ENCODE results near the gene LRRC8C.
"Not testable (repeated sequence)": the region's sequence is repeated elsewhere in the genome, so short reads cannot be mapped to it uniquely, and the experiment has no call there.

Gene LRRC8C

GRCh38 chr1:89704014-89704413, 71.1 kb downstream of the LRRC8C start:
- DNase-seq (ENCODE audit: low spot score), result no peak

- DNase-seq (ENCODE audit: low spot score), result not testable (repeated sequence)
Measured at GRCh38 chr1:89704885-89705284, 72.0 kb downstream of the LRRC8C start.

DNA sequence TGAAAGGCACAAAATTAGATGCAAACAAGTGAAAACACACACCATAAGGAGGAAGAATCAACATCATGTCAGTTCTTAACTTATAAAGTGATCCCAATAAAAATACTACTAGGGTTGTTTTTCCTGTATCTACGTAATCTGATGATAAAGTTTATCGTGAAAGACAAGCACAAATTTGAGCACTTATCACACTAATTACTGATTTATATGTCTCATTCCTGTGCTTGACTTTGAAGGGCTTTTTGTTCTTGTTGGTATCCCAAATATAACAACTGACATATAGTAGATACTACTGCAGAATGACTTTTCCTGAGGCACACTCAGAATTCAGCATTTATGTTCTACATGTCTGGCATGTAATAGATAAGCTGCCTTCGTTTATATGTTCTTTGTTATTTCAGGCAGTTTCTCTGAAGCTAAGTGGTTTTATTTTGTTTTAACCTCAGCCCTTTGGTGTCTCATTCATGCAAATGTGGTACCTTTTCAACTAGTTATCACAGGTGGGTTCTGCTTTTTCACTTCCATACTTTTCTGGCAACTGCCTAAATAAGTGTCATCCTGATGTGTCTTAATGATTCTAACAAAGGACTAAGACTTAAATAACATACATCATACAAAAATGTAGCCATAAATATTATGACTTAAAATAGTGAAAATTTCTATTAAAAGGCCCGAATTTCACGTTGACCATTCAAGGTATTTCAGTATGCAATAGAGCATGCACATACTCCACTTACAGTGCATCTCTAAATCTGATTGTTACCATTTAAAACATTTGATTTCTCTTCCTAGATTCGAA, 73.2 kb downstream of the LRRC8C start:
- DNase-seq (ENCODE audit: low spot score), result no peak

DNA sequence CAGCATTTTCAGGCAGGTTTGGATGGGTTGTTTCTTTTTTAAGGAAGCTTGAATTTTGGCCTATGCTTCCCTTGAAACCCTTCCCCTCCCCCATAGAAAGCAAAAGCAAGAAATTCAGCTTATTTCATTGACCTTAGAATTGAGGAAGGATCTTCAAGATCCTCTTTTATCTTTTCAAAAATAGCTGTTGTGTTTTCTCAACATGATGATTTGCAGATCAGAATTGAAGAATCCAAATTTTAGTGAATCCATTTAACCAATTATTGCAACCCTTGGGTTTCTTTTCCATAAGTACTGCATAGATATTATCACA, 73.7 kb downstream of the LRRC8C start:
- DNase-seq (ENCODE audit: low spot score), result no peak

- no peak for DNase-seq (ENCODE audit: low spot score)
Measured at GRCh38 chr1:89708751-89709375, 75.9 kb downstream of the LRRC8C start.

- no peak for DNase-seq (ENCODE audit: low spot score)
Measured at GRCh38 chr1:89710498-89711139, 77.7 kb downstream of the LRRC8C start.

DNA sequence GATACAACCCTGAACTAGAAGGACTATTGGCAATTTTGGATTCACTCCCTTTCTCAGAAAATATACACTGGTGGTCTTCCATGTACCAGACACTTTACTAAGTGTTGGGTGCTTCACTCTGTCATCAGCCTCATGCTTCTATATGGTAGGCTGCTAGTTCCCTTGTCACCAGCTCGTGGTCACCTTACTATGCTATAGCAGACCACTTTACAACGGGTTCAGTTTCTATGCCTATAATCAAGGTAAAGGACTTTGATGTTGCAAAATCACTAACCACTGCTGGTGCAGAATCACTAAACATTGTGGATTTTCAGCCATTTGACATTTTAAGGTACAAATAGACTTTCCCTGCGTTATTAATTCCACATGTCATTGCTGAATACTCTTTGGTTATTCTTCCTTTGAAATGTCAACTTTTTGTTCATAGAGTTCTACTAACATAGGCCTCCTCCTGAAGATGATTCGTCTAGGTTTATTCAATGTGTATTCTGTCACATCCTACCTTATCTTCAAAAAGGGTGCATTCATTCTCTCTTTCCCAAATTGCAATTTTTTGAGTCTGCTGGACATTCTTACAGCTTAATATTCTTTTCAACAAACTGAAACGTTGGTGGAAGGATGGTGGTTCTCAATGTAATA, 78.3 kb downstream of the LRRC8C start:
- DNase-seq (ENCODE audit: low spot score), result no peak

DNA sequence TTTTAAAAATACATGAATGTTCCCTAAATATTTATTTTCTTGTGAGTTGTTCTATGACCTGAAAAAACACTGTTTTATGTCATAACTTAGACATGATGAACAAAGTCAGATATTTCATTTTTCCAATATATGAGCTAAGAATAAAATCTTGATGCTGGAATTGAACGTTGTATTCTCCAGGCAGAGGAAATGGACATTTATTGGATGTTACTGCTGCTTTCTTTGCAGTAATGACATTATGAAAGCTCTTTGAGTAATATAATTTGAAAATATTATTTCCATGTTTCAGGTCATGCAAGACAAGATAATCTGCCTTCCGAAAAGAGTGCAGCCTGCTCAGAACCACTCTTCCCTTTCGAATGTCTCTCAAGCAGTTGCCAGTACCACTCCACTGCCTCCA, 79.5 kb downstream of the LRRC8C start:
- no peak for DNase-seq (ENCODE audit: low spot score)

DNA sequence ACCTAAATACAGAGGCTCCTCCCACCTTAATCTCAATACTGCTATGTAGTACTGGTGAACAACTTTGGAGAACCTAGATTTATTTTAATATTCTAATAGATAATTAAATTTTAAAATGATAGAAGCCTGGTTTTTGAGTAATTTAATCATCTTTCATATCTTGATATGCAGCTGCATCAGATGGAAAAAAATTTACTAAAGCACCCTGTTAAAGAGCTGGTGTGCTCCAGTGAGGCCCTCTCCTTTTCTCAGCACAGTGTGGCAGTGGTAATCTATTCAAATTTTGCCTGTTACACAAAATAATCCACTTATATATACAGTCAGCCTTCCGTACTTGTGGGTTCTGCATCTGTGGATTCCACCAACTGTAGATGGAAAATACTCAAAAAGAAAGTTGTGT, 82.8 kb downstream of the LRRC8C start:
- no peak for DNase-seq (ENCODE audit: low spot score)

DNA sequence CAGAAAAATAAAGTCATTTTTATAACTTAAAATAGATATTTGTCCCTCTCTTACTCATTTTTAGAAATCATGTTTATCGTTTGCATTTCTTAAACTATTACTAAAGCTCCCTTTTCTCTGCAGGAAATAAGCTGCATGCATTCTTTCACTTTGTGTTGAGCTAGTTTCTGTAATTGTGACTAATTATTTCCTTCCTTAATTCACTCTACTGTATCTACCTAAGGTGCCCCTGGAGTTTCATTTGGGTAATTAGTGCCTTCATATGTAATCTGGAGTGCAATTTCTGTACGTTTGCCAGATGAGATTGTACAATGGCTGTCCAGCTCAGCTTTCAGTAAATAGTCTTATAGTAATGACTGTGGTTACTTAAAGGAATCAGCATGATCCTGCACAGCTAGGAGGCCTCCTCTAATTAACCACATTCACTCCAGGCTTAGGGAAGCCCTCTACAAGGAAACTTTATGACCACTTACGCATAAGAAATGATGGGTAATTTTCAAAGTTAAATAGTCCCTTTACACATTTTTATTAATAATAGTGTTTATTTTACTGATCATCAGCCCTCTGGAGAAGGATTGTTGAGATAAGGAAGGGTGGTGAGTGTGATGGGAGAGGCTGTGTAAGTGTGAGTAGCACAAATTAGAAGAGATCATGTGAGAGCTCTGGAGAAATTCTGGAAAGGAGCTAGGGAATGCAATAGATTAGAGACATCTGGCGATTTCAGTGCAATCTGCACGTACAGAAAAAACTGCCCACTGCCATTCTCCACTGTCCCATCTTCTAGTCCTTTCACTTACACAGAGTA, 86.8 kb downstream of the LRRC8C start:
- DNase-seq (ENCODE audit: low spot score), result no peak

DNA sequence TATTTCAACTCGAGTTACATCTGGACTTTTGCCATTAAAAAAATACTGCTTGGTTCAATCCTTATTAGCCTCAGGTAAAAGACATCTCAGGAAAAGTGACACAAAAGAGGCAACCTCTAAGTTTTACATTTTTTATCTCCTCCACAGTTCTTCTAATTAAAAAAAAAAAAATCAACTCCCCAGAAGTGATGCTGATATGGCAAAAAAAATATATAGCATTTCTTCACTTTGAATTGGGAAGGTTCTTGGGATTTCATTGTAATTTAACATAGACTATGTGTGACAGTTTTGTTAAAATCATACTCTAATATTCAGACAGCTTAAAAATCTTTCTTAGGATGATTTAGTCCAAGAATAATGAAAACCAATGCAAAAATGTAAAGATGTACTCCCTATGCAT, 87.9 kb downstream of the LRRC8C start:
- DNase-seq (ENCODE audit: low spot score), result no peak

DNA sequence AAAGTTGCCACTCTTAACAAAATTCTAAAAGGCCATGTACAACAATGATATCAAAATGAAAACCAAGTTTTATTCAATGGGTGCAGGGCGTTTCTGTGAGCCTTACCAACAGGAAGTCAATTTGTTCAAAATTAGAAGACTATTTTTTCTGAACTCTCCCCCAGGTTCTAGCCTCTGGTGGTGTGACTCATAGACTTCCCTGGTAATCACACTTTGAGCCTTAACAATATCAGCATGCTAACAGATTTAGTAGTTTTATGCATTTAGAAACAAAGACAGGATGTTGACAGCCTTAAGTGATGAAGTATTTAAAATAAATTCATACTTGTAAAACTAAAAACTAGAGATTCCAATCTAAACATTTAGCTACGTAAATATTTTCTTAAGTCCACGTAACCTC, 88.4 kb downstream of the LRRC8C start:
- DNase-seq (ENCODE audit: low spot score), result no peak

- DNase-seq (ENCODE audit: low spot score), result no peak
Measured at GRCh38 chr1:89723144-89723543, 90.2 kb downstream of the LRRC8C start.

DNA sequence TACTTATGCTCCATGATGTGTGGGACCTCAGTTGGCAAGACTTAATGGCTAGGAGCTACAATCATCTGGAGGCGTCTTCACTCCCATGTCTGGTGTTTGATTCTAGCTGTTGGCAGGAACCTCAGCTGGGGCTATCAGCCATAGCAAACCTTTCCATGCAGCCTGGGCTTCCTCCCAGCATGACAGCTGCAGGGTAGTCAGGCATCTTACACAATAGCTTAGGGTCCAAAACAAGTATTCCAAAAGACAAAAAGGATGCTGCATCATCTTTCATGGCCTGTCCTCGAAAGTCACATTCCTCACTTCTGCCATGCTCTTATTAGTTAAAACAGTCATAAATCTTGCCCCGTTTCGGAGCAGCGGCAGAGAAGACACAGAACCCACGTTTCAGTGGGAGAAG, 90.9 kb downstream of the LRRC8C start:
- no peak for DNase-seq (ENCODE audit: low spot score)

DNA sequence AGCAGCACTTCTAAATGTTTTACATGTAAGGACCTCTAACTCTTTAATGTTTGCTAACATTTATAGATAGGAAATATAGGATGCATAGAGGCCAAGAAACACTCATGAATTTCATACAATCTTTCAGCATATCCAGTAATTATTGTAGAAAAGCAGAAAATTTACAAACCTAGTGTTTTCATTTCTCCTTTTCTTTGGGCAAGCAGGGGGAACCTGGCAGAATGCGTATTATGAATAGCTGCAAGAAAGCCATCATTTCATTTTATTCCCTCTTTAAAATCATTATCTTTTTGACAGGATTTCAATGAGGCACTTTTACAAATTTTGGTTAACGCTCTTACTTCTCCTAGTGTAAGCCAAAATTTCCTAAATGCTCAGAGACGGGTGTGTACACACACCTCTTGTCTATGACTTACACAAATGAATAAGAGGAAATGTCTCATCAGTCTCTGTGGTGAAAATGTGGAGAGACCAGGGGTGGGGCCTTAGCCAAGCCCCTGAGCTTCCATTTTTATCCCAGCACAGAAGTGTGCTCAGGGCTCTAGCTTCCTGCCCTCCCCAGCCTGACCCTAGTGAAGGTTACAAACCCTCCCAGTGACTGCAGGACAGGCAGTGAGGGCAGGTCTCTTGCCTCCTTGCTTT, 91.6 kb downstream of the LRRC8C start:
- no peak for DNase-seq (ENCODE audit: low spot score)

DNA sequence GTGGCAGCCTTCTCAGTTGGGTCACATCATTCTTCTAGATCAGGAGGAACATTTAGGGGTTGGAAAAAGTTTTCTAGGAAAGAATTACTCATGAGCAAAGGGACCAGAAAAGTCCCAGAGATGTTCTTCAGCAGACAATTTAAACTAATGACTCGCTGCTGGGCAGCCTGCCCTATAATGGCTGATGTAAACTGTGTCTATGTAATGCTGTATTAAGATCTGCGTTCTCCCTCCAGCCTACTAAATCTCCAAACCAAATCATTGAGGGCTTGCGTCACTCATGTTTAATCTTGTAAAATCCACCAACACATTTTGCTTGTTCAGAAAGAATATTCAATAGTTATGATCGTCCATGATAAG, 92.1 kb downstream of the LRRC8C start:
- DNase-seq (ENCODE audit: low spot score), result no peak

GRCh38 chr1:89725631-89726030, 92.7 kb downstream of the LRRC8C start:
- no peak for DNase-seq (ENCODE audit: low spot score)

- no peak for DNase-seq (ENCODE audit: low spot score)
Measured at GRCh38 chr1:89727517-89728312, 94.8 kb downstream of the LRRC8C start.

DNA sequence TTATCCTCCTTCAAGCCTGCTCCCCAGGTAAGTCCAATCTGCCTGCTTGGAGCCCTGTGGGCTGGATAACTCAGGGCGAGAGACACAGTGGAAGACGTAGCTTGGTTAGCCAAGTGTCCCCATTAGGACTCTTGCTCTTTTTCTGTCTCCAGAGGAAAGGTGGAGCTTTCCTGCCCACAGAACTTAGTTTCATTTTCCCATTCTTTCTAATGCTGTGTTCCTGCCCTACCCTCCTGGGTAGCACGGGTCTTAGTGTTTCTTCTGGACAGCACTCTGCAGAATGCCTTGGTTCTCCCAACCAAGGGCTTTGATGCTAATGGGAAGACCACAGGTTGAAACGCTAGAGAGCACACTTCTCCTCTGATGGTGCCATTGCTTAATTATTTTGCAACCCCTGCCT, 95.5 kb downstream of the LRRC8C start:
- DNase-seq (ENCODE audit: low spot score), result no peak

GRCh38 chr1:89732206-89732605, 99.3 kb downstream of the LRRC8C start:
- DNase-seq (ENCODE audit: low spot score), result no peak

DNA sequence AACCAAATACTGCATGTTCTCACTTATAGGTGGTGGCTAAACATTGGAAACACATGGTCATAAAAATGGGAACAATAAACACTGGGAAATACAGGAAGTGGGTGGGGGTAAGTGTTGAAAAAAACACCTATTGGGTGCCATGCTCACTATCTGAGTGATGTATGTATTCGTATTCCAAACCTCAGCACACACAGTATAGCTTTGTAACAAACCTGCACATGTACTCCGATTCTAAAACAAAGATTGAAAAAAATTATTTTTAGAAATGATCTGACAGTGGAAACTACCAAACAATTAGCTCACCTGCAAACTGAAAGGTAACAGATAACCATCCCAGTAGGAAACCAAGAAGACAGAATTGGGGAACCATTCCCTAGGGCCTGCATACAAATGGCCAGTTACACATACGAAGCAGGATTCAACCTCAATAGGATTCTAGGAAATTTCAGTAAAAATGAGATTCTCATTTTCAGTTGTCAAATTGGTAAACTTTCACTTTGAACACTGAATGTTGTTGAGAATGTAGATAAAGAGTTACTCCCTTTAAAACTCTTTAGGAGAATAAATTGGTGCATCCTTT, 99.8 kb downstream of the LRRC8C start:
- DNase-seq (ENCODE audit: low spot score), result no peak
